GM19025 (cell line): Measurements from ENCODE around the gene ST7.

Experiments
- ATAC-seq: cut with Tn5 transposase; IDR thresholded peaks from one replicate; pipeline ENCODE4 v1.9.1; 2021; ENCODE audit warnings: mild to moderate bottlenecking, low read depth, moderate library complexity; ENCODE audit not compliant: unreplicated experiment

Gene ST7

DNA sequence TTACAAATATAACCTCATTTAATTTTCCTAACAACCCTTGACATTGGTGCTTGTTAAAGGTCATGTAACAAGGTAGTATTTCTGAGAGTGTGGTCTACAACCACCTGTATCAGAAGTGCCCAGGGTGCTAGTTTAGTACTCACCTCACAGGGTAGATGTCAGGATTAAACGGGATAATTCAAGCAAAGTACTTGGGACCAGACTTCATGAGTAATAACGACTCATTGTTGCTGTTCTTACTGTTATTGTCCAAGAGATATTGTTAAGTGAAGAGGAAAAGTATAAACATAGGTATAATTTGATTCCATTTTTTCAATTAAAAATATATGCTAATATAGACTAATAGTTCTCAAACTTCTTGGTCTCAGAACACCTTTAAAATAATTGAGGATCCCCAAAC, 190.3 kb downstream of the ST7 start:
- no peak for ATAC-seq

DNA sequence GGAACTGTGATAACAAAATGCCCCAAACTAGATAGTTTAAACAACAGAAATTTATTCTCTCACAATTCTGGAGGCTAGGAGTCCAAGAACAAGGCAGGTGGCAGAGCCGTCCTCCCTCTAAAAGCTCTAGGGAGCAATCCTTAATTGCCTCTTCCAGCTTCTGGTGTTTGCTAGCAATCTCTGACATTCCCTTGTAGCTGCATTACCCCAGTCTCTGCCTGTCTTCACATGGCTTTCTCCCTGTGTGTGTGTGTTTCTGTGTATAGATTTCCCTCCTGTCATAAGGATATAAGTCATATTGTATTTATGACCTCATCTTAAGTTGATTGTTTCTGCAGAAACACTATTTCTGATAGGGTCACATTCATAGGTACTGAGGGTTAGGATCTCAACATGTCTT, 192.0 kb downstream of the ST7 start:
- ATAC-seq: no peak

DNA sequence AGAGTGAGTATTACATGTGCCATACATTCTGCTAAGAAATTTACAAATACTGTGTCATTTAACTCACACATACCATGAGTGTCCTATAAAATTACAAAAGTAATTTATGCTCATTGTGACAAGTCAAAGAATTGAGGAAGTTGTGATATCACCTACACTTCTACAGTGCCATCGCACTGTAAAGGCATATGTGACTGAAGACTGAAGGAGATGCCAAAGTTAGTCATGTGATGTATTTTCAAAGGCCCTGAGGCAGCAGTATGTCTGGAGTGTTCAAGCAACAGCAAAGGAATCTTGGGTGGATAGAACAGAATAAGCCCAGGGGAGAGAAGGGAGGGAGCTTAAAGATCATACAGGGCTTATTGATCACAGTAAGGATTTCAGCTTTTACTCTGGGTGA, 192.8 kb downstream of the ST7 start:
- no peak for ATAC-seq

GRCh38 chr7:117146511-117146910, 193.2 kb downstream of the ST7 start:
- no peak for ATAC-seq

GRCh38 chr7:117148971-117149370, 195.7 kb downstream of the ST7 start:
- ATAC-seq: no peak

- ATAC-seq: no peak
These were observed 196.4 kb downstream of the ST7 start for GRCh38 chr7:117149692-117150091.

DNA sequence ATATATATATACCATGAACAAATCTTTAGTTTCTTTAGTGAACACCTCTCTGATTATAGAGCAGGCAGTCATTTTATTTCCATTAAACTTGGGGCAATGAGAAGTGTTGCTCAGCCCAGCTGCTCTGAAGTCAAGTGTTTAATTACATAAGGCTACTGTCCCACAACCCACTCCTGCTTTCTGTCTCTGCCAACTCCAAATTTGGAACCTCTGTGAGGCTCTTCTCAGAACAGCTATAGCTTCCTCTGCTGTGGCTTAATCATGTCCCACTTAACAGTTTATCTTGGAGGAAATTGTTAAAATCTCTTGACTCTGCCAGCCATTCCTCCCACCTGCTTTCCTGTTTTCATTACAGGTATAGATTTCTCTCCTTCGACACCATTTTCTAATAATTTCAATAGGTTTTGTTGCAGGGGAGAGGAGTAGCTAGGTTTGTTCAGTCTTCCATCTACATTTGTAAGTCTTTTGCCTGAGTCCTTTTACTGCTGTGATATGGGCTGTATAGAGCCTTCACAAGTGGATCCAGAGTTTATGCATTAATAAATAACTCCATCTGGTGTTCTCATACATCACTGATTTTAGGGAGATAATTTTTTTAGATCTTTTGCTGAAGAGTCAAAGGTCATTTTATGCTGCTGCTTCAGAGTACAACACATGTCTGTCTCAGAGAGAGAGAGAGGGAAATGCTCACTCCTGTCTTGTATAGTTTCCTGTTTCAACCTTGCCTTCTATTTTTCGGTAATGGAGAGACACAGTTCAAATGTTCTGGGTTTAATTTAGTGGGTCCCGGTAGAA, 199.1 kb downstream of the ST7 start:
- no peak for ATAC-seq

- no peak for ATAC-seq
These were observed 199.8 kb downstream of the ST7 start for GRCh38 chr7:117153016-117153545.

- ATAC-seq: no peak
These were observed 201.4 kb downstream of the ST7 start for GRCh38 chr7:117154721-117155120.

DNA sequence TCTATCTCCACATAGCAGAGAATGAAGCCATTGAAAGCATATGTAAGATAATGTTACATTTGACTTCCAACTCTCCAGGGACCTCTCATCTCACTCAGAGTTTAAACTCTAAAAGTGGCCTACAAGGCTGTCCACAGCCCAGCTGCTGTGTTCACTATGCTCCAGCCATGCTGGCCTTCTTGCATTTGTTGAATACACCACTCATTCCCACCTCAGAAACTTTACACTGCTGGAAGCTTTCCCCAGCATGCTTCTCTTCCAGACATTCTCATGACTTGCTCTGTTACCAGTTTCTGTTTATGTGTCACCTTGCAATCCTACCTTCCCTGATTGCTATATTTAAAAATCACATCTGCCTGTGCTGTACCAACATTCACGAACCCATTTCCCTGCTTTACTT, 202.4 kb downstream of the ST7 start:
- ATAC-seq: no peak

DNA sequence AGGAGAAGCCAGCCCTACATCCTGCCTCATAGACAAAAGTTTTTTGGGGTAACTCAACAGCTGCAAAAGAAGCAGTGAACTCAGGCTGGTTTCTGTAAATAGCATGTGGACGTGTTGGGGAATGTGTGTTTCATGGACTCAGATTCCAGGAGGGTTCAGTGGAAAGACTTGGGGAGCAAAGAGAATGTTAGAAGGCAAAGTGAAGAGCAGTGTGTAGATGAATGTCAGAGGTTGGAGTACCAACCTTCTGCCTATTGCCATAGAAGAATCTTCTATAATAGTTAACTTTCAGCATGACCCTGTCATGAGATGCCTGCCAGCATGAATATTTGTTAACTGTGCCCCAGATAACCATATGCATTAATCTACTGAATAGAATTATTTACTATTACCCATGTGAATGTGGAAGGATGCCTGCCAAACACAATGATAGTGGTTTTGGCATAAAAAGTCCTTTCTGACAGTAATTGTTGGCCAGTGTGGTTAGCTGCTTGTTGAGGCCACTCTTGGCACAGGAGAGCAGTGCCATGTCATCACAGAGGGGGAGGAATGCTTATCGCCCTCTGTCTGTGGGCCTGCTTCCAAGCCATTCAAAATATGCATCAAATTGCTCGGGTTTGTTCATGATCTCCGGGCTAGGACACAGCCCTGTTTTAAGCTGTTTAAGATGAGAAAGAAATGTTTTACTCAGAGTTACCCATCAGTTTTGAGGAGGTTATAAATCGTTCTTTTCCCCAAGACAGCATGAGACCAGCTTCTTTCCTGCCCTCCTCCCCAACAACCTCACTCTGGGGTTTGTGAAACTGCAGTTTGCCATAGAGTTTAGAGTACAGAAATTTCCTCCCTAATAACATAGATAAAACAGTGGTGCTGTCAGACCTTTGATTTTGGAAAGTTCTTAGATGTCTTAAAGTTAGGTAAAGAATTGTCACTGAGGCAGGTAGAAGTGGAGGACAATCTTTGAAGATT, 204.2 kb downstream of the ST7 start:
- ATAC-seq: no peak

DNA sequence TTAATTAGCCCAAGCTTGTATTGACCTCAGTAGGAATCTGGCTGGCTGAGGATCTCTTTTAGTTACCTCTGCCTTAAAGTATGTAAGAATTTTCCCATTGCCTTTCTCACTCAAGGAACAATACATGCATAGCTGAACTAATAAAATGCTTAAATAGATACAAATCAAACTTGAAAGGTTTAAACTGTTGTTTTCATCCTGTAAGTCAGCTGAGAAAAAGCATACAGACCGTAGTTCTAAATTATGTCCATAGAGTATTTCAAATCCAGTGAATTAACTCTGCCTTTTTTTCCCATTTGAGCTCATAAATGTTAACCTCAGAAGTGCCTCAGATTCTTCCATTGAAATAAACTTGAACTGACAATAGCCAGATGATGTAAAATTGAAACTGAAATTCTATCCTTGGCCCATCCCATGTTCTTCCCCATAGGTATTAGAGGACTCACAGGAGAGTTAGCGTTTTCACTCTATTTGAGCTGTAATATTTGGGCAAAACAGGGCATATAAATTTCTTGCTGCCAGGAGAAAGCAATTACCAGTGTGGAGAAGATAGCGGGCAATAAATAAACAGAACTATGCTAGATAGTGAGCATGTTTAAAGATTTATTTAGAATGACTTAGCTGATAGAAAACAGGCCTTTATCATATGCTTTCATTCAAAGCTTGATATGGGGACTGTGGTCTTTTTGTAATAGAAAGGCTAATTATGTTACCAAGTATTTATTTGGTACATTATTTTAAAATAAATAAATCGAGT, 205.8 kb downstream of the ST7 start:
- ATAC-seq: no peak

GRCh38 chr7:117163101-117163500, 209.8 kb downstream of the ST7 start:
- ATAC-seq: no peak

DNA sequence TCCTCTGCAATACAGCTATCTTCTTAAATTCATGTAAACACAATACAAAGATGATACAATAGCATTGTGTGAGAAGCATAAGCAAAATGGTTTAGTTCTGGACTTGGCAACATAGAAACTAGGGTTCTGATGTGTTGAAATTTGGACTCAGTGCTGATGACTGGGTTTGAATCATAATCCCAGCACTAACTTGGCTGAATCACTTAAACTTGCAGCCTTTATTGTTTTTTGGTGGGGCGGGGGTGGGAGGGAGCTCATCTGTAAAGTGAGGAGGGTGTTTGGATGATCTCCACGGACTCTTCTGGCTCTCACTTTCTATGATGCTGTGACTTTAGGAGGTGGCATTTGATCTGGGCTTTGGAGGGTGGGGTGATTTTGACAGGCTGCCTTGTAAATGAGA, 211.3 kb downstream of the ST7 start:
- ATAC-seq: no peak

GRCh38 chr7:117165656-117166055, 212.4 kb downstream of the ST7 start:
- ATAC-seq: no peak

- ATAC-seq: no peak
These were observed 216.6 kb downstream of the ST7 start for GRCh38 chr7:117169907-117170306.

- ATAC-seq: no peak
These were observed 217.8 kb downstream of the ST7 start for GRCh38 chr7:117171106-117171505.

DNA sequence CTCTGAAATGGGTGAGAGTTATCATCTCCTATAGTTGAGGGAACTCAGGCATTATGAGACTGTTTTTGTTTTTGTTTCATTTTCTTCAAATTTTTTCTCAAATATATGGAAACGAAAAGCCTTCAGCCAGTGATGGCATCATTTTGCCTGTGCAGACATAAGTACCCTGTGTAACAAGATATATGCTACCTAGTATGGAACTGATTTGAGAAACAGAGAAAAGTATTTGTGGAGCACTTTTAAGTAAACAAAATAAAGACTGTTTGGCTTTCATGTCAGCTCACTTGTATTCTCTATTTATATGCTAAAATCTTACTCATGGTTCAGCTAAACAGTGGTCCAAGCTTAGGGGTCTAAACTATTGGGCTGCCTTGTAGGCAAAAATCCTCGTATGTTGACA, 219.0 kb downstream of the ST7 start:
- no peak for ATAC-seq

DNA sequence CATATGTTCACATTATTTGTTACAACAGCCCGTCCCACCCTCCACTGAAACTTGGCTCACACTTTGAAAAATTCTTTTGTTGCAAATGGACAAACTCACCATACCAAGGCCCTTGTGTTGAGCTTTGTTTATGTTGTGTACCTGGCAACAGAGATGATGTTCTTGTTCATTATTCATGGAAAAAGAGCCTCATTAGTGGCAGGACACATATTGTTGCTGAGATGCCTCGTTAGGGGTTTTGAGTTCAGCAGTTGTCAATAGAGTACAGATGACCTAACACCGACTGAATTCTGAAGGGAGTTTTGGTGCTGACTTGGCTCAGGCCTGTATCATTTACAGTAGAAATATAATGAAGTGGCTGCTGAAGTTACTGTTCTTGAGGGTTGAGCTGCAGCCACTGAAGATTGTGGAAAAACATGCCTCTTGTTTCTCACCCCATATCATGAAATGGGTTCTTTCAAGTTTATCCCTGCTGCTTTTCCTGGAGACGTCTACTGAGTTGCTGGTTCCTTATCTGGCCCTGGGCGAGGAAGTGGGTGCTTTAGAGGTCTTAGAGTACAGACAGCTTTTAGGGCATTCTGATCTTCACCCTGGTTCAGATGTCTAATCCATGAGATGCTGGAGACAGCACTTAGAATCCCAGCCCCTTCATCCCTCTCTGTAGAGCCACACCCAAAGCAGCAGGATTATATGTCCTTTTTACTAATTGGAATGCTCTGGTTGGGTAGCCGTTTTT, 219.9 kb downstream of the ST7 start:
- no peak for ATAC-seq

DNA sequence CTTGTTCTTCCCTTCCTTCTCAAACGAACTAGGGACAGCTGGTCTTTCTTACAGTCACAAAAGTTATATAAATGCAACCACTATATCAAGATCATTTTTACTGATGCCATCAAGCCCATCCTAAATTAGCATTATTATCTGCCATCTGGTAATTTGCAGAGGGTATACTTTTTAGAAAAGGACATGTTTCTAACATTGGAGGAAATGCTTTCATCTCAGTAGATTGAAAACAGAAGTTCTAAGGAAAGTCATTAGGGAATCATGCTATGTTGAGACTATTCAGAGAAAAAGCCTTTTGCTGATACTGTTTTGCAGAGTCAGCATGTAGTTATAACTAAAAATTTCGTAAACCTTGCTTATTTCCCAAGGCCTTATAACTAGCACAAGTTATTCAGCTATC, 222.9 kb downstream of the ST7 start:
- no peak for ATAC-seq
